Activated naive CD8-positive, alpha-beta T cell treated with anti-CD3 and anti-CD28 coated beads, Interleukin-2, amount 50 U/mL, for 24 hours (primary cell): Measurements from ENCODE around the gene KIAA0513.
"Not testable (repeated sequence)": the region's sequence is repeated elsewhere in the genome, so short reads cannot be mapped to it uniquely, and the experiment has no call there.

Experiments
- ATAC-seq: fragments of 150-1000 bp; cut with Tn5 transposase; one replicate; pipeline ENCODE4 v1.10.0; 2021
- DNase-seq: peaks from one replicate; pipeline ENCODE4 v3.0.0; 2021
- H3K27ac Mint-ChIP-seq: one replicate; pipeline ENCODE4 v1.8.0; 2021; ENCODE audit warnings: mild to moderate bottlenecking, mixed read lengths
- H3K27me3 Mint-ChIP-seq: one replicate; pipeline ENCODE4 v1.8.0; 2021; ENCODE audit warnings: mixed read lengths
- H3K36me3 Mint-ChIP-seq: one replicate; pipeline ENCODE4 v1.8.0; 2021; ENCODE audit warnings: low read depth, mixed read lengths
- H3K4me1 Mint-ChIP-seq: one replicate; pipeline ENCODE4 v1.8.0; 2021; ENCODE audit warnings: mixed read lengths
- H3K4me3 Mint-ChIP-seq: one replicate; pipeline ENCODE4 v1.8.0; 2021; ENCODE audit warnings: mild to moderate bottlenecking, moderate library complexity, mixed read lengths
- H3K9me3 Mint-ChIP-seq: one replicate; pipeline ENCODE4 v1.8.0; 2021; ENCODE audit warnings: mixed read lengths

The KIAA0513 gene

GRCh38 chr16:85032187-85032586, 4.6 kb downstream of the KIAA0513 start:
- not testable (repeated sequence) for H3K4me3 Mint-ChIP-seq, H3K27ac Mint-ChIP-seq, ATAC-seq, H3K9me3 Mint-ChIP-seq, H3K36me3 Mint-ChIP-seq, DNase-seq, H3K27me3 Mint-ChIP-seq
- H3K4me1 Mint-ChIP-seq, result peaks cover 41% of the 10 kb centered on the region

GRCh38 chr16:85033171-85033570, 5.6 kb downstream of the KIAA0513 start:
- H3K27me3 Mint-ChIP-seq, result no peaks in the 10 kb centered on the region
- DNase-seq (no peak), ATAC-seq (no peak)
- no peaks in the 10 kb centered on the region for H3K9me3 Mint-ChIP-seq
- peaks cover 40% of the 10 kb centered on the region for H3K4me1 Mint-ChIP-seq
- H3K4me3 Mint-ChIP-seq, result no peak overlapping the region
- H3K36me3 Mint-ChIP-seq, result no peaks in the 10 kb centered on the region
- H3K27ac Mint-ChIP-seq, result no peak overlapping the region

GRCh38 chr16:85034591-85035433, 7.2 kb downstream of the KIAA0513 start:
- Mint-ChIP-seq H3K27me3 (no peaks in the 10 kb centered on the region), H3K9me3 (no peaks in the 10 kb centered on the region), H3K27ac (no peak overlapping the region), H3K4me3 (no peak overlapping the region), H3K4me1 (peaks cover 24% of the 10 kb centered on the region), H3K36me3 (no peaks in the 10 kb centered on the region)
- DNase-seq, result no peak
- no peak for ATAC-seq

- H3K4me1 Mint-ChIP-seq, result peaks cover 16% of the 10 kb centered on the region
- DNase-seq (no peak), ATAC-seq (no peak)
- H3K27me3 Mint-ChIP-seq, result no peaks in the 10 kb centered on the region
- H3K36me3 Mint-ChIP-seq, result no peaks in the 10 kb centered on the region
- no peak overlapping the region for H3K27ac Mint-ChIP-seq
- H3K4me3 Mint-ChIP-seq, result no peak overlapping the region
- no peaks in the 10 kb centered on the region for H3K9me3 Mint-ChIP-seq
Observed at GRCh38 chr16:85036236-85037049, 8.8 kb downstream of the KIAA0513 start.

- Mint-ChIP-seq H3K27ac (peak overlapping the region; percentile 57), H3K4me3 (no peak overlapping the region), H3K9me3 (no peaks in the 10 kb centered on the region), H3K36me3 (no peaks in the 10 kb centered on the region), H3K4me1 (peaks cover 16% of the 10 kb centered on the region), H3K27me3 (no peaks in the 10 kb centered on the region)
- peak; percentile 22 for DNase-seq
- ATAC-seq, result peak; percentile 24
Observed at GRCh38 chr16:85037050-85037410, 9.4 kb downstream of the KIAA0513 start.

GRCh38 chr16:85037721-85038120, 10.1 kb downstream of the KIAA0513 start:
- DNase-seq (no peak), ATAC-seq (no peak)
- H3K4me1 Mint-ChIP-seq, result peaks cover 16% of the 10 kb centered on the region
- no peaks in the 10 kb centered on the region for H3K9me3 Mint-ChIP-seq
- no peak overlapping the region for H3K27ac Mint-ChIP-seq
- no peak overlapping the region for H3K4me3 Mint-ChIP-seq
- no peaks in the 10 kb centered on the region for H3K27me3 Mint-ChIP-seq
- no peaks in the 10 kb centered on the region for H3K36me3 Mint-ChIP-seq

- no peak for ATAC-seq
- H3K27me3 Mint-ChIP-seq, result no peaks in the 10 kb centered on the region
Observed at GRCh38 chr16:85040685-85041084, 13.1 kb downstream of the KIAA0513 start.

GRCh38 chr16:85041219-85042166, 13.9 kb downstream of the KIAA0513 start:
- Mint-ChIP-seq H3K27ac (no peak overlapping the region), H3K36me3 (no peaks in the 10 kb centered on the region), H3K9me3 (no peaks in the 10 kb centered on the region), H3K27me3 (no peaks in the 10 kb centered on the region), H3K4me1 (peaks cover 17% of the 10 kb centered on the region), H3K4me3 (no peak overlapping the region)
- ATAC-seq (no peak), DNase-seq (no peak)

More at GRCh38 chr16:85040685-85041084, 13.1 kb downstream of the KIAA0513 start:
- Mint-ChIP-seq H3K4me3 (no peak overlapping the region), H3K9me3 (no peaks in the 10 kb centered on the region), H3K36me3 (no peaks in the 10 kb centered on the region), H3K27ac (no peak overlapping the region), H3K4me1 (peaks cover 16% of the 10 kb centered on the region)
- DNase-seq, result no peak

GRCh38 chr16:85042167-85042526, 14.6 kb downstream of the KIAA0513 start:
- no peak overlapping the region for H3K27ac Mint-ChIP-seq
- H3K36me3 Mint-ChIP-seq, result no peaks in the 10 kb centered on the region
- DNase-seq, result no peak
- no peak overlapping the region for H3K4me3 Mint-ChIP-seq
- H3K9me3 Mint-ChIP-seq, result no peaks in the 10 kb centered on the region
- no peaks in the 10 kb centered on the region for H3K27me3 Mint-ChIP-seq
- peaks cover 17% of the 10 kb centered on the region for H3K4me1 Mint-ChIP-seq
- ATAC-seq, result no peak

GRCh38 chr16:85042606-85043005, 15.0 kb downstream of the KIAA0513 start:
- Mint-ChIP-seq H3K4me3 (no peak overlapping the region), H3K27me3 (no peaks in the 10 kb centered on the region), H3K4me1 (peaks cover 17% of the 10 kb centered on the region), H3K27ac (no peak overlapping the region), H3K36me3 (no peaks in the 10 kb centered on the region), H3K9me3 (no peaks in the 10 kb centered on the region)
- DNase-seq, result no peak
- ATAC-seq, result no peak

GRCh38 chr16:85045077-85045476, 17.5 kb downstream of the KIAA0513 start:
- ATAC-seq, result no peak
- Mint-ChIP-seq H3K27me3 (no peaks in the 10 kb centered on the region), H3K4me3 (no peak overlapping the region), H3K36me3 (no peaks in the 10 kb centered on the region), H3K9me3 (no peaks in the 10 kb centered on the region), H3K27ac (no peak overlapping the region), H3K4me1 (peaks cover 23% of the 10 kb centered on the region)
- DNase-seq, result no peak

- no peak overlapping the region for H3K4me3 Mint-ChIP-seq
- ATAC-seq (no peak), DNase-seq (no peak)
- no peaks in the 10 kb centered on the region for H3K36me3 Mint-ChIP-seq
- H3K4me1 Mint-ChIP-seq, result peaks cover 27% of the 10 kb centered on the region
- H3K27me3 Mint-ChIP-seq, result no peaks in the 10 kb centered on the region
- no peak overlapping the region for H3K27ac Mint-ChIP-seq
- H3K9me3 Mint-ChIP-seq, result no peaks in the 10 kb centered on the region
Observed at GRCh38 chr16:85045641-85046471, 18.3 kb downstream of the KIAA0513 start.

- Mint-ChIP-seq H3K9me3 (no peaks in the 10 kb centered on the region), H3K27me3 (no peaks in the 10 kb centered on the region), H3K36me3 (no peaks in the 10 kb centered on the region), H3K4me1 (peaks cover 27% of the 10 kb centered on the region), H3K27ac (no peak overlapping the region), H3K4me3 (no peak overlapping the region)
- DNase-seq (no peak), ATAC-seq (no peak)
Observed at GRCh38 chr16:85046472-85046916, 18.9 kb downstream of the KIAA0513 start.
